ENCODE results near the gene TINAGL1.

TINAGL1 gene, protein sequence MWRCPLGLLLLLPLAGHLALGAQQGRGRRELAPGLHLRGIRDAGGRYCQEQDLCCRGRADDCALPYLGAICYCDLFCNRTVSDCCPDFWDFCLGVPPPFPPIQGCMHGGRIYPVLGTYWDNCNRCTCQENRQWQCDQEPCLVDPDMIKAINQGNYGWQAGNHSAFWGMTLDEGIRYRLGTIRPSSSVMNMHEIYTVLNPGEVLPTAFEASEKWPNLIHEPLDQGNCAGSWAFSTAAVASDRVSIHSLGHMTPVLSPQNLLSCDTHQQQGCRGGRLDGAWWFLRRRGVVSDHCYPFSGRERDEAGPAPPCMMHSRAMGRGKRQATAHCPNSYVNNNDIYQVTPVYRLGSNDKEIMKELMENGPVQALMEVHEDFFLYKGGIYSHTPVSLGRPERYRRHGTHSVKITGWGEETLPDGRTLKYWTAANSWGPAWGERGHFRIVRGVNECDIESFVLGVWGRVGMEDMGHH

DNA sequence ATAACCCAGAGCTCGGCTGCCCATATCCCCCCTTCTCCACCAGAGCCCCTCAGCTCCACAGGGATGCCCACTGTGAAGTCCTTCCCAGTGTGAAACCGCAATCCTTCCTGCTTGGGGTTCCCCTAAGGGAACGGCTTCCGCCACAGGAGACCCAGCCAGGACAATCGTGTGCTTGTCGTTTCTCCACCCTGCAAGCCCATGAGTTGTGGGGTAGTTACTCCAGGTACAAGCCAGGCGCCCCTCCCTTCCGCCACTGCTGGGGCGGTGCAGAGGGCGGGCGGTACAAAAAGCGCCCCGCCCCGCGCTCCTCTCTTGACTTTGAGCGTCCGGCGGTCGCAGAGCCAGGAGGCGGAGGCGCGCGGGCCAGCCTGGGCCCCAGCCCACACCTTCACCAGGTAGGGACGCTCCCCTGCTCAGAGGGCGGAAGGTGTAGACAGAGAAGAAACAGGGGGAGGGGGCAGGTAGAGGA, at the start of gene TINAGL1:
TINAGL1 (plus strand) TSS at position 315 of the 469 bp plus-strand sequence. CDS start 634 bp downstream, outside the sequence.
- no peak for DNase-seq (ENCODE audit: low read depth)

- no peak for DNase-seq (ENCODE audit: low read depth)
Measured at GRCh38 chr1:31529999-31530684, 46.2 kb upstream of the TINAGL1 start.

DNA sequence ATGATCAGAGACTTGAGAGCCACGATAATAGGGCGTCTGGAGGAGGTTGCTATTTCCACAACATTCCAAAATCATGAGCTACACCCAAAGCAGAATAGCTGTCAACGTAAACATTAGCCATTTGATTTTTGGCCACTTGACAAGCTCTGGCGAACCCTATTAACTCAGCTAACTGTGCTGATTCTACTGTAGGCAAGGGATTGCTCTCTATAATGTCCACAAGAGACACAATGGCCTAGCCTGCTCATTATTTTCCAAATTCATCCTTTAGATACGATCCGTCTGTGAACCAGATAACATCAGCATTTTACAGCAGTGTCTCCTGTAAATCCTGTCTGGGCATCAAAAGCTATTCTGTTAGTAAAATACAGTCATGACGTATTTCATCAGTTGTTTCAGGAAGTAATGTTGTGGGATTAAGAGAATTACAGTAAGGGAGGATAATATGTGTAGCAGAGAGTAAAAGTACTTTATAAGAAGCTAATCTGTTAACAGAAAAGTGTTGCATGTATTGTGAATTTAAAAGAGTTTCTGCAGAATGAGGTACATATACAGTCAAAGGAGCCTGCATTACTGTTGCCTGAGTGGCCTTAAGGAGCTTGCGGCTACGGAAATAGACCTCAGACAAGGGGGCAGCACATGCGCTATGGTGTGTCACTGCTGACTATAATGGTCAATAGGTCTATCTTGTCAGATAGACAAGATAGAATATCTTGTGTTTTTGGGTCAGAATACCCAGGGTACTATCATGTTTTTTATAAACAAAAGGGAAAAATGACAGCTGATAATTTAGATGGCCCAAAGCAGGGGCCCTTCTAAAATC, 44.9 kb upstream of the TINAGL1 start:
- DNase-seq (ENCODE audit: low read depth), result no peak

DNA sequence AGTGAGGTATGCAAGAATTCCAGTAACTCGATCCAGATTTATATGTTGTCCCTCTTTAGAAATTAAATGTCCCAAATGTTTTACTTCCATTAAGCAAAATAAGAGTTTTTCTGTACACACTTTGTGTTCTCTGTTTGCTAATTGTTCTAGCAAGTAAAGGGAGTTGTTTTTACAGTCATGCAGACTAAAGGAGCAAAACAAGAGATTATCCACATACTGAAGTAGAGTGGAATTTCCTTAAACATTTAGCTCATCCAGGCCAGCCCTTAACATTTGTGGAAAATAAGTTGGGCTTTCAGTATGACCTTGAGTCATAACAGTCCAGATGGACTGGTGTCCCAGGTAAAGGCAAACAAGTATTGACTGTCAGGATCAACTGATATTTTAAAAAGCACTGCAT, 44.1 kb upstream of the TINAGL1 start:
- DNase-seq (ENCODE audit: low read depth), result no peak

DNA sequence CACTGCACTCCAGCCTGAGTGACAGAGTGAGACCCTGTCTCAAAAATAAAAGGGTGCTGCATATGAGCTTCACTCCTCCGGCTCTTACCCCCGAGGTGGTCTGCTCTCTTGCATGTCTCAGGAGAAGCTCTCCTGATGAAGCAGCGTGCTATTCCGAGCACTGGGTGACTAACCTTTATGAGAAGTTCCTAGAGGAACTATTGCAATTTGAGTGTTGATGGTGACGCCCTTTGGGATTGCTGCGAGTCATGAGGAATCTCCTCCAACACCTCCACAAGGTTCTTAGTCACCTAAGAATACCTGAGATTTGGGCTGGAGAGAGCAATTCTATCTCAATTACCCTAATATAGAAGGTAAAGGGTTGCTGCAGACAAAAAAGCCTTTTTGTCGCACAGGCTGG, 40.8 kb upstream of the TINAGL1 start:
- no peak for DNase-seq (ENCODE audit: low read depth)

GRCh38 chr1:31539329-31539728, 37.0 kb upstream of the TINAGL1 start:
- no peak for DNase-seq (ENCODE audit: low read depth)

- DNase-seq (ENCODE audit: low read depth), result no peak
Measured at GRCh38 chr1:31541194-31541593, 35.1 kb upstream of the TINAGL1 start.

GRCh38 chr1:31545927-31546540, 30.3 kb upstream of the TINAGL1 start:
- DNase-seq (ENCODE audit: low read depth), result no peak

GRCh38 chr1:31548534-31548906, 27.8 kb upstream of the TINAGL1 start:
- no peak for DNase-seq (ENCODE audit: low read depth)

DNA sequence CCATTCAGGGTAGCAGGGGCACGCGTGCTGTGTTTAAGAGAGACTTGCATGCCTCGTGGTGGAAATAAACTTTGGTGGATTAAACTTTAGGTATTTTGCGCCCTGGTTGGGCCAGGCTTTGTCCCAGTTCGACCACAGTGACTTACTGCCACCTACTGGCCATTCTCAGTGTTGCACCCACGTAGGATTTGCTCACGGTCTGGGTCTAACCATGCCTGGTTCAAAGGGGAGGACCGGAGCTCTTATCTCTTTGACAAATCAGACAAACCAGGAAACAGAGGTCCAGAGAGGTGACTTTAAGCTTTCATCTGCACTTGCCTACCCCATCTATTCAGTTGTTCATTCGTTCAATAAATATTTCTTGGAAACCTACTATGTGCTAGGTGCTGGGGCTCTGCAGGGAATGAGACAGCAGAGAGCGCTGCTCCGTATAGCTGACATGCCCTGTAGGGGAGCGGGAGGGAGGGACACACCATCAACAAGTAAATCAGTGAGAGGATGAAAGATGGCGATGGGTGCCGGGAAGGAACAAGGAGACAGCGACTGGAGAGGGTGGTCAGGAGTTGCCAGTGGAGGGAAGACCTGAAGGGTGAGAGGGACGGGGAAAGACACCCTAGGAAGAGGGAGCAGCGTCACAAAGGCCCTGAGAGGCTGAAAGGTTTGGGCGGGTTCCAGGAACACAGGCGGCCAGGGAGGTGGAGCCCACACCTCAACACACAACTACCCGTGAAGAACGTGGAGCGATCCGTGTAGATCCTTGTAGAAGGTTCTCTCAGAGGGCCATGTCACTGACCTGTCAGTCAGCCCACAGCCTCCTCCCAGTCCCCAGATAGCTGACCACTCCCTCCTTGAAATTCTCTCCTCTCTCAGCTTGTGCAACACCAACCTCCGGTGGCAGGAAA, 27.2 kb upstream of the TINAGL1 start:
- DNase-seq (ENCODE audit: low read depth), result peak; percentile 86

- no peak for DNase-seq (ENCODE audit: low read depth)
Measured at GRCh38 chr1:31549809-31550620, 26.3 kb upstream of the TINAGL1 start.

DNA sequence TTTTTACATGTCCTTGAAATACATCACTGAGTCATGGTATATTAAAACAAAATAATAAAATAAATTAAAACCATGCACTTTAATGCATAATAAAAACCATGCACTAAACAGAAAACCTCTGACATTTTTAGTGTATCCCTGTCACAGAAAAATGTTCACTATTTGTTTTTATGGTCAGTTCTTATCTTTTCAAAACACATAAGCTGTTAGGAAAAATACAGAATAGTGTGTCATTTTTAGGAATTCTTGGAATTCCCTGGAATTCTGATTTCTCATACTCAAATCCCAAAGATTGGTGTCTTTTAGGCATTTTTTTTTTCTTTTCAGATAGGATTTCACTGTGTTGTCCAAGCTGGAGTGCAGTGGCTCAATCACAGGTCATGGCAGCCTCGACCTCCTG, 25.1 kb upstream of the TINAGL1 start:
- DNase-seq (ENCODE audit: low read depth), result no peak

DNA sequence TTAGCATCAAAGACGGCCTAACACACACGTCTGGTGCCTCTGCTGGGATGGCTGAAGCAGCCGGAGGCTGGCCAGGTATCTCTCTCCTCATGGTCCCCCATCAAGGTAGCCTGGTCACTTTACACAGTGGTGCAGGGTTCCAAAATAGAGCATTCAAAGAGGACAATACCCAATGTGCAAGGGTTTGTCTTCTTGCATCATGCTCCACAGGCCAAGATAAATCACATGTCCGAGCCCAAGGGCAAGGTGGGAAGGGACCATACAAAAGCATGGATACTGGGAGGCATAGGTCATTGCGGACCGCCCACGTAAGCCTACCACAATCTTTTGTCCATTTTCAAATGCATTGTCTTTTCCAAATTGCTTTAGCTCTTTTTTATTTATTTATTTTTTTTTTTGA, 23.8 kb upstream of the TINAGL1 start:
- DNase-seq (ENCODE audit: low read depth), result no peak

DNA sequence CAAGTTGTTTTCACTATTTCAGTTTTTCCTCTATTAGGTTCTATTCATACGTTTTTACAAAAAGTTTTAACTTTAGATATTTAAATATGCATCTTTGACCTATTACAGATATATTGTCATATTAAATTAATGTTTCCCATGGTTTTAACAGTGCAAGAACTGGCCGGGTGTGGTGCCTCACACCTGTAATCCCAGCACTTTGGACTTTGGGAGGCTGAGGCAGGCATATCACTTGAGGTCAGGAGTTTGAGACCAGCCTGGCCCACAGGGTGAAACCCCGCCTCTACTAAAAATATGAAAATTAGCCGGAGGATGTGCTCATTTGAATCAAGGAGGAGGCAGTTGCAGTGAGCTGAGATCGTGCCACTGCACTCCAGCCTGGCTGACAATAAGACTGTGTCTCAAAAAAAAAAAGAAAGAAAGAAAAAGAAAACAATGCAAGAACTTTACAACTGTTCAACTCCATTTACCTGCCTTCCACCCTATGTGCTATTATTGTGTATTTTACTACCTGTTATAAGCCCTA, 19.8 kb upstream of the TINAGL1 start:
- no peak for DNase-seq (ENCODE audit: low read depth)

GRCh38 chr1:31559715-31560114, 16.6 kb upstream of the TINAGL1 start:
- DNase-seq (ENCODE audit: low read depth), result no peak

DNA sequence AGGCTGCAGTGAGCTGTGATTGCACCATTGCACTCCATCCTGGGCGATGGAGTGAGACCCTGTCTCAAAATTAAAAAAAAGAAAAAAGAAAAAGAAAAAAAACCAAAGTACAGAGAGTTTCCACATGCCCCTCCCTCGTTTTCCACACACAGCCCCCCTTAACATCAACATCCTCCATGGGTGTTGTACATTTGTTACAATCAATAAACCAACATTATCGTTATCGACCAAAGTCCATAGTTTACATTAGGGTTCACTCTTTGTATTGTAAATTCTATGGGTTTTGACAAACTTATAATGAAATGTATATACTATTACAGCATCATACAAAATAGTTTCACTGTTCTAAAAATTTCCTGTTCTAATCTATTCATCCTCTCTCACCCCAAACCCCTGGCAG, 15.9 kb upstream of the TINAGL1 start:
- DNase-seq (ENCODE audit: low read depth), result no peak

DNA sequence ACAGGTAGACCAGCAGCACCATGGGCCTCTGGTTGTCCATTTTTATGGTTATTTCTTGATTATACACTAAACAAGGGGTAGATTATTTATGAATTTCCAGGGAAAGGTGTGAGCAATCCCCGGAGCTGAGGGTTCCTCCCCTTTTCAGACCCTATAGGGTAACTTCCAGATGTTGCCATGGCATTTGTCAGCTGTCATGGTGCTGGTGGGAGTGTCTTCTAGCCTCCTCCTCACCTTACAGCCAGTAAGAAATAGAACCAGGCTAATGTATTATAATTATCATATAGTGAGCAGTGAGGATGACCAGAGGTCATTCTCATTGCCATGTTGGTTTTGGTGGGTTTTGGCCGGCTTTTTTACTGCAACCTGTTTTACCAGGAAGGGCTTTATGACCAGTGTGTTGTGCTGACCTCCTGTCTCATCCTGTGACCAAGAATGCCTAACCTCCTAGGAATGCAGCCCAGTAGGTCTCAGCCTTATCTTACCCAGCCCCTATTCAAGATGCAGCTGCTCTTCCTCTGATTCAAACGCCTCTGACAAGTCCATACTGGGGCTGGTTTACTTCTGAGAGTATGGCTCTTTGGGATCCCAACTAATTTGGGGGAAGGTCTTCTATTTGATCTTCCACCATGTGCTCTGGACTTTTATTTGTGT, 13.5 kb upstream of the TINAGL1 start:
- no peak for DNase-seq (ENCODE audit: low read depth)

DNA sequence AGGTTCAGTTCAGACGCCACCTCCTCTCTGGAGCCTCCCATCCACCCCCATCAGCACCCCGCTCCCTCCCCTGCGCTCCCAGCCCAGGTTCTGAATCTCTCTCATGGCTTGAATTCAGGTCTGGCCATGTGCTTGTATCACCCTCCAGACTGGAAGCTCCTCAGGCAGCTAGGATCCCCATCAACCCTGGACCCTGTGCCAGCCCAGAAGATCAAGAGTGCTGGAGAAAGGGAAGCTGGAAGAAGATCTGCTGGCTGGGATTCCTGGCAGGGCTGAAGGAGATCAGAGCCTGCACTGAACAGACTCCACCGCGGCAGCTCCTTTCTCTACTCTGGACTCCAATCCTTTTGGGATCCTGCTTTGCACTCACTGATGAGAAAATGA, 11.7 kb upstream of the TINAGL1 start:
- no peak for DNase-seq (ENCODE audit: low read depth)

DNA sequence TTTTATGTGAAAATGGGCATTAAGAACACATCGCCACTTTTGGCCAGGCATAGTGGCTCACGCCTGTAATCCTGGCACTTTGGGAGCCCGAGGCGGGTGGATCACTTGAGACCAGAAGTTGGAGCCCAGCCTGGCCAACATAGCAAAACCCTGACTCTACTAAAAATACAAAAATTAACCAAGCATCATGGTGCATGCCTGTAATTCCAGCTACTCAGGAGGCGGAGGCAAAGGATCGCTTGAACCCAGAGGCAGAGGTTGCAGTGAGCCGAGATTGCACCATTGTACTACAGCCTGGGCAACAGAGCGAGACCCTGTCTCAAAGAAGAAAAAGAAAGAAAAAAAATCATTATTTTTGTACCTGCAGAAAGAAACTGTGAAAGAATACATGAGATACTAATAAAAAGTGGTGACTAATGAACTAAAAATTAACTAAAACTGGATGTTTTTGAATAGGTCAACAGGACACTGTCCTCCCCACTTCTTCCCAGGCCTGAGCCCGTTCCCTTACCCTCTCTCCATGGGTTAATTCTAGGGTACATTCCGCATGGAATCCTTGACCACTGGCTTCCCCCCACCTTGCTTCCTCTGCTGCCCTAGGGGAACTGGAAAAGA, 8.3 kb upstream of the TINAGL1 start:
- no peak for DNase-seq (ENCODE audit: low read depth)
